AG09309 (cell line): ENCODE results near the gene KHDC4.

Experiments
- DNase-seq: peaks from one replicate; pipeline ENCODE4 v3.0.0-alpha.2; 2010; ENCODE audit warnings: low read depth
- H3K4me3 ChIP-seq: 2 replicates; pipeline ENCODE4 v1.5.1; 2011; ENCODE audit warnings: mild to moderate bottlenecking, low read depth, low read length, moderate library complexity; ENCODE audit not compliant: control insufficient read depth
- CTCF ChIP-seq: IDR thresholded peaks from 2 replicates; pipeline ENCODE4 v1.5.1; 2011; ENCODE audit warnings: mild to moderate bottlenecking, low read depth, low read length, inconsistent platforms; ENCODE audit not compliant: insufficient read depth, control insufficient read depth; ENCODE audit errors: missing control alignments

KHDC4 gene

DNA sequence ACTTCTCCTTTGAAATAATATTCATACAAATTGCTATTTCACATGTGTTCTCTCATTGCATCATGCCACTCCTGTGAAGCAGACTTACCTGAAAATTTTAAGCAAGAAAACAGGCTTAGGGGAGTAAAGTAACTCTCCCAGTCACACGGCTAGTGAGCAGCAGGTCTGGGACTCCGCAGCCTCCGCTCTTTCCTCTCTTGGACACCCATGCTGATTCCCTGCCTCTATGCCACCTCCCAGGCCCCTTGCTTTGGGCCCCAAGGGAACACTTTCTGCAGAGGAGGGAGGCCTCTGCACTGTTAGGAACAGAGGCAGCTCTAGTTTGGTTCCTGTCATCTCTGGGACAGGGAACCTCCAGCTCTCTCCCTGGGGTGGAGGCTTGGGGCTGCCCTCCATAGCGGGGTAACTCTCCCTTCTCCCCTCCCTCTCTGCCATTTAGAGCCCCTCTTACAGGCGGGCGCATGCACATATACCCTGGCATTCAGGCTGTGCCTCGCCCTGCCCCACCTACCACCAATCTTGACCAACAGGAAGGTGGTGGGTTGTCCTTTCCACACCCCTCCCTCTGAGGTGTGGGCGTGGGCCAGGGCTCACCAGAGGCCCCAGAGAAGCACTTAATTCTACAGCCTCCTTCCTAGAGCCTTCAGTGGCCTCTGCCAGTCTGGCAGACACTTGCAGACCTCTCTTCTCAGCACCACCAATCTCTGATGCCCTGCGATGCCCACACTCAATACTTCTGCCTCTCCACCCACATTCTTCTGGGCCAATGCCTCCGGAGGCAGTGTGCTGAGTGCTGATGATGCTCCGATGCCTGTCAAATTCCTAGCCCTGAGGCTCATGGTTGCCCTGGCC, 7.0 kb upstream of the KHDC4 start, which contains the start of gene RXFP4:
Gene RXFP4, plus strand, starts transcription at position 646 of the 852 bp plus-strand sequence. Its CDS starts 72 bp downstream, at position 718.
- DNase-seq: no peak
- H3K4me3 ChIP-seq: no peak within 1 kb of the TSS
- no peak for TF ChIP-seq CTCF

GRCh38 chr1:155940482-155940992, 6.3 kb upstream of the KHDC4 start:
- H3K4me3 ChIP-seq: no peak overlapping the region
- TF ChIP-seq CTCF: no peak
- no peak for DNase-seq

- TF ChIP-seq CTCF: peak; percentile 74
- no peak overlapping the region for H3K4me3 ChIP-seq
- DNase-seq: no peak
Observed at GRCh38 chr1:155938220-155938627, 4.0 kb upstream of the KHDC4 start.

DNA sequence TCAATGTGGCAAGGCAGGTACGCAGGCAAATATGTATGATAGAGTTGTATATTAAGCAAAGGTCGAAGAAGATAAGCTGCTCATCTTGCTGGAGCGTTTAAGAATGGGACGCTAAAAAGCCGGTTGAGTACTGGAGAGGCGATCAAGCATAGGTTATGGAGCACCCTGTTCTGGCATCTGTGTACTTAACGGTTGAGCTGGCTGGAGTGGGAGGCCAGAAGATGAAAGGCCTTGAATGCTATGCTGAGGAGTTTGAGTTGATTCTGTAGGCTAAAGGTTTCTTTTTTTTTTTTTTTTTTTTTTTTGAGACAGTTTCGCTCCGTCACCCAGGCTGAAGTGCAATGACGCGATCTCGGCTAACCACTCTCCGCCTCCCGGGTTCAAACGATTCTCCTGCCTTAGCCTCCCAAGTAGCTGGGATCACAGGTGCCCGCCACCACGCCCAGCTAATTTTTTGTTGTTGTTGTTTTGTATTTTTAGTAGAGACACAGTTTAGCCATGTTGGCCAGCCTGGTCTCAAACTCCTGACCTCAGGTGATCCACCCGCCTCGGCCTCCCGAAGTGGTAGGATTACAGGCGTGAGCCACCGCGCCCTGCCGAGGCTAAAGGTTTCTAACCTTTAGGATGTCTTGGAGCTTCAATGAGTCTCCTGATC, 850 bp upstream of the KHDC4 start:
- no peak for DNase-seq
- no peak for TF ChIP-seq CTCF
- peak overlapping the region; percentile 89 for H3K4me3 ChIP-seq

- no peak for DNase-seq
Observed at GRCh38 chr1:155933591-155934096, 569 bp downstream of the KHDC4 start.

More at GRCh38 chr1:155933591-155934096, 569 bp downstream of the KHDC4 start:
- TF ChIP-seq CTCF: no peak
- peak overlapping the region; percentile 89 for H3K4me3 ChIP-seq
